Thyroid gland (tissue), 4 donors: Measurements from ENCODE around the gene CFAP206. TPM values are rescaled to one million over a fixed set of nuclear protein-coding genes. Genes with fewer than 3 reads are reported as not detected.

ENCODE experiments used
- DNase-seq, 2 donors: peaks; one replicate each; pipeline ENCODE4 v3.0.0-alpha.2; 2019
- H3K27ac ChIP-seq, 3 donors: fragments of 200-600 bp; sonication (generic); 1 replicate in 2 of 3; 2 replicates in 1 of 3; pipeline ENCODE4 v1.5.1; 2016 to 2019; ENCODE audit warnings: mild to moderate bottlenecking in 1 of 3, moderate library complexity in 1 of 3
- H3K27me3 ChIP-seq: fragments of 200-600 bp; sonication (generic); one replicate; pipeline ENCODE4 v1.5.1; 2019
- H3K36me3 ChIP-seq, 2 donors: fragments of 200-600 bp; sonication (generic); one replicate each; pipeline ENCODE4 v1.5.1; 2016 to 2019
- H3K4me1 ChIP-seq, 2 donors: fragments of 200-600 bp; sonication (generic); one replicate each; pipeline ENCODE4 v1.5.1; 2017 to 2019
- H3K4me3 ChIP-seq, 3 donors: fragments of 200-600 bp; sonication (generic); replicated peaks in 1 of 3; 1 replicate in 2 of 3; 2 replicates in 1 of 3; pipeline ENCODE4 v1.5.1; 2016; ENCODE audit warnings: mild to moderate bottlenecking in 1 of 3
- H3K9me3 ChIP-seq: fragments of 200-600 bp; sonication (generic); one replicate; pipeline ENCODE4 v1.5.1; 2017
- POLR2A ChIP-seq, 2 donors: fragments of 450-650 bp; IDR thresholded peaks; one replicate each; pipeline ENCODE4 v1.6.1; 2017; ENCODE audit warnings: antibody characterized with exemption in 2 of 2, mild to moderate bottlenecking in 2 of 2, moderate library complexity in 1 of 2
- WGBS, 2 donors: methylation state at CpG; one replicate each; pipeline ENCODE4 v1.1.5; 2017; 5-methylcytosine and 5-hydroxymethylcytosine counted together
- intact Hi-C: fragments of 100-400 bp; cut with DNase I; formaldehyde crosslinking; loops from one replicate; pipeline ENCODE4 v1.15.1; 2023
- total RNA-seq, 4 donors: library from RNA; depleted of rRNA; stranded (reverse); fragments of >200 nt; gene quantifications; one replicate each; pipeline ENCODE4 v1.2.3, GENCODE V29; 2016
- TF ChIP-seq, protein P1 (sequence below), 6 experiments: fragments of 200-600 bp in 3 of 6; fragments of 450-650 bp in 3 of 6; sonication (generic) in 3 of 6; IDR thresholded peaks; one replicate each; pipeline ENCODE4 v1.5.1; 2016 to 2019; ENCODE audit warnings: antibody characterized with exemption in 6 of 6, mild to moderate bottlenecking in 2 of 6, inconsistent platforms in 1 of 6, moderate library complexity in 1 of 6

CFAP206 gene
- total RNA-seq, 4 donors from 2014 or later: 1.2 to 4.1 (median 3.8) TPM

- no peak for DNase-seq
- intact Hi-C loops: no loop called here
- WGBS, 2 donors: 75 to 80% methylated on average over 10 of the region's 10 CpGs
- Histone ChIP-seq H3K36me3 (no peaks in the 10 kb centered on the region), H3K4me3 (no peak overlapping the region), H3K27ac (no peak overlapping the region), H3K4me1 (no peaks in the 10 kb centered on the region), H3K27me3 (no peaks in the 10 kb centered on the region), H3K9me3 (no peaks in the 10 kb centered on the region)
- no peak for TF ChIP-seq POLR2A (IDR thresholded peaks at IDR 0.05)
- TF ChIP-seq, protein P1, sequence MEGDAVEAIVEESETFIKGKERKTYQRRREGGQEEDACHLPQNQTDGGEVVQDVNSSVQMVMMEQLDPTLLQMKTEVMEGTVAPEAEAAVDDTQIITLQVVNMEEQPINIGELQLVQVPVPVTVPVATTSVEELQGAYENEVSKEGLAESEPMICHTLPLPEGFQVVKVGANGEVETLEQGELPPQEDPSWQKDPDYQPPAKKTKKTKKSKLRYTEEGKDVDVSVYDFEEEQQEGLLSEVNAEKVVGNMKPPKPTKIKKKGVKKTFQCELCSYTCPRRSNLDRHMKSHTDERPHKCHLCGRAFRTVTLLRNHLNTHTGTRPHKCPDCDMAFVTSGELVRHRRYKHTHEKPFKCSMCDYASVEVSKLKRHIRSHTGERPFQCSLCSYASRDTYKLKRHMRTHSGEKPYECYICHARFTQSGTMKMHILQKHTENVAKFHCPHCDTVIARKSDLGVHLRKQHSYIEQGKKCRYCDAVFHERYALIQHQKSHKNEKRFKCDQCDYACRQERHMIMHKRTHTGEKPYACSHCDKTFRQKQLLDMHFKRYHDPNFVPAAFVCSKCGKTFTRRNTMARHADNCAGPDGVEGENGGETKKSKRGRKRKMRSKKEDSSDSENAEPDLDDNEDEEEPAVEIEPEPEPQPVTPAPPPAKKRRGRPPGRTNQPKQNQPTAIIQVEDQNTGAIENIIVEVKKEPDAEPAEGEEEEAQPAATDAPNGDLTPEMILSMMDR (IDR thresholded peaks at IDR 0.05): no peak
Measured at GRCh38 chr6:87396595-87397392, 11.0 kb upstream of the CFAP206 start.

- no peaks in the 10 kb centered on the region for H3K36me3 ChIP-seq
- TF ChIP-seq POLR2A (IDR thresholded peaks at IDR 0.05): no peak
- TF ChIP-seq, protein P1 (IDR thresholded peaks at IDR 0.05): no peak
- no peak overlapping the region for H3K27ac ChIP-seq
- DNase-seq: no peak
- no peaks in the 10 kb centered on the region for H3K4me1 ChIP-seq
- H3K9me3 ChIP-seq: no peaks in the 10 kb centered on the region
- no peak overlapping the region for H3K4me3 ChIP-seq
- 83 to 97% methylated on average over 1 of the region's 1 CpG for WGBS, 2 donors
- intact Hi-C loops: no loop called here
- H3K27me3 ChIP-seq: no peaks in the 10 kb centered on the region
Measured at GRCh38 chr6:87397656-87398055, 10.1 kb upstream of the CFAP206 start.

GRCh38 chr6:87401832-87402231 lies 5.9 kb upstream of the CFAP206 start:
- Histone ChIP-seq H3K4me1 (no peaks in the 10 kb centered on the region), H3K4me3 (no peak overlapping the region), H3K9me3 (no peaks in the 10 kb centered on the region), H3K27ac (no peak overlapping the region), H3K36me3 (no peaks in the 10 kb centered on the region), H3K27me3 (no peaks in the 10 kb centered on the region)
- 84 to 86% methylated on average over 3 of the region's 3 CpGs for WGBS, 2 donors
- DNase-seq: no peak
- intact Hi-C loops: no loop called here
- TF ChIP-seq, protein P1 (IDR thresholded peaks at IDR 0.05): no peak
- TF ChIP-seq POLR2A (IDR thresholded peaks at IDR 0.05): no peak

DNA sequence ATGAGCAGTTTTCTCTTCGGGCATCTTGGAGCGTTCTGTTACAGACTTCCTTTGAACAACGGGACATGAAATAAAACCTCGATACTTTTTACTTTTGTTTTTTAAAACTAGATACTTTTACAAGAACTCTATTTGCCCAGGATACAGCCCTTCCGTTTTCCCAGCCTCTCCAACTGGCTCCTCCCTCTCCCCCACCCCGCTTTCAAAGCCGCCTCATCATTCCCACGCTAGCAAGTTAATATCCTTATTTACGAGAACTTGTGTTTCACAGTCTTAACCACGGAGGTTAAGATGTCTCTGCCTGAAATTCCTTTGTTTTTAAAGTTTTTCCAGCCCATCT lies 241 bp upstream of the CFAP206 start:
- no peak for TF ChIP-seq POLR2A (IDR thresholded peaks at IDR 0.05)
- TF ChIP-seq, protein P1 (IDR thresholded peaks at IDR 0.05): no peak
- Histone ChIP-seq H3K27me3 (no peaks in the 10 kb centered on the region), H3K4me1 (no peaks in the 10 kb centered on the region), H3K9me3 (no peaks in the 10 kb centered on the region), H3K27ac (peak overlapping the region; percentile 79 to 89 (median 84)), H3K36me3 (no peaks in the 10 kb centered on the region), H3K4me3 (peak overlapping the region; percentile 82 to 97 (median 83))
- no peak for DNase-seq
- 1% methylated on average over 10 of the region's 10 CpGs for WGBS, 2 donors
- intact Hi-C loops: no loop called here

DNA sequence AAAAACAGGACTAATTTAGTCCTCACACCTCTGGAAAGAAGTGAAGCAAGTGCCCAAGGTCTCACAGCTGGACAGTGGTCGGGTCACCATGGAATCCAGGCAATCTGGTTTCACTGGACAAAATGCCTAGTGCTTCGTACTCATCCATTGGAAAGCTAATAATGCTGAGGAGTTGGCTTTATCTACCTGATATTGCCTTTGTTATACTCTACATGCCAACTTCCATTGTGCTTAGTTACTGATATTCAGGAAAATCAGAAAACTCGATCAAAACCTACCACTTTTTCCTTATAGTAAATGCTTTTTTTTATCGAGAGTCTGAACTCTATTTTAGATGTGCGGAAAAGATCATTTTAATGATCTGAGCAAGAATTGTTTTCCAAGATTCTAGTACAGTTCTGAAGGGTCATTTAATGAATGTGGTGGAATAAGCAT lies 966 bp downstream of the CFAP206 start:
- 40 to 42% methylated on average over 5 of the region's 5 CpGs for WGBS, 2 donors
- Histone ChIP-seq H3K4me3 (peak overlapping the region in 2 of 3 donors; percentile 74 to 82), H3K9me3 (no peaks in the 10 kb centered on the region), H3K36me3 (no peaks in the 10 kb centered on the region), H3K27ac (peak overlapping the region; percentile 42 to 81 (median 76)), H3K27me3 (no peaks in the 10 kb centered on the region), H3K4me1 (no peaks in the 10 kb centered on the region)
- intact Hi-C loops: no loop called here
- no peak for TF ChIP-seq POLR2A (IDR thresholded peaks at IDR 0.05)
- TF ChIP-seq, protein P1 (IDR thresholded peaks at IDR 0.05): no peak
- DNase-seq: no peak
